Myocyte (in vitro differentiated cells): ENCODE data around the gene CFAP73. TPM values are rescaled to one million over a fixed set of nuclear protein-coding genes. Genes with fewer than 3 reads are reported as not detected.
A peak's percentile ranks its signal among the peaks of the same experiment; 100 is the strongest.

Experiments used
- DNase-seq: peaks from one replicate; pipeline ENCODE4 v3.0.0-alpha.2; 2012; ENCODE audit warnings: low read depth
- total RNA-seq: library from RNA; depleted of rRNA; stranded (reverse); fragments of >200 nt; gene quantifications from 2 replicates; pipeline ENCODE4 v1.2.3, GENCODE V29; 2014

Gene CFAP73
- total RNA-seq, 1 donor from 2014 or later, result not detected

- no peak for DNase-seq
Observed at GRCh38 chr12:113119980-113120669, 29.4 kb upstream of the CFAP73 start.

- no peak for DNase-seq
Observed at GRCh38 chr12:113120670-113121370, 28.7 kb upstream of the CFAP73 start.

- DNase-seq, result peak; percentile 67
Observed at GRCh38 chr12:113127791-113128199, 21.7 kb upstream of the CFAP73 start.

GRCh38 chr12:113128802-113129663 is 20.5 kb upstream of the CFAP73 start:
- no peak for DNase-seq

GRCh38 chr12:113129664-113130456 is 19.7 kb upstream of the CFAP73 start:
- no peak for DNase-seq

- DNase-seq, result peak; percentile 22
Observed at GRCh38 chr12:113130457-113131135, 18.9 kb upstream of the CFAP73 start.

- no peak for DNase-seq
Observed at GRCh38 chr12:113131556-113131955, 18.0 kb upstream of the CFAP73 start.

GRCh38 chr12:113133036-113133435 is 16.5 kb upstream of the CFAP73 start:
- DNase-seq, result no peak

- no peak for DNase-seq
Observed at GRCh38 chr12:113133666-113134065, 15.9 kb upstream of the CFAP73 start.

- peak; percentile 18 for DNase-seq
Observed at GRCh38 chr12:113134071-113134470, 15.5 kb upstream of the CFAP73 start.

- DNase-seq, result no peak
Observed at GRCh38 chr12:113134521-113134951, 15.0 kb upstream of the CFAP73 start.

GRCh38 chr12:113135178-113136127 is 14.1 kb upstream of the CFAP73 start, which contains the start of gene RASAL1:
RASAL1 (minus strand) TSS chr12:113135761; CDS start chr12:113135462, 299 bp downstream.
- DNase-seq, result no peak

GRCh38 chr12:113136128-113136989 is 13.2 kb upstream of the CFAP73 start:
- no peak for DNase-seq

GRCh38 chr12:113136990-113137511 is 12.5 kb upstream of the CFAP73 start:
- DNase-seq, result no peak

- no peak for DNase-seq
Observed at GRCh38 chr12:113137861-113138783, 11.4 kb upstream of the CFAP73 start.

GRCh38 chr12:113138826-113139225 is 10.7 kb upstream of the CFAP73 start:
- DNase-seq, result no peak

- DNase-seq, result no peak
Observed at GRCh38 chr12:113140706-113141105, 8.8 kb upstream of the CFAP73 start.
